Endothelial cell of hepatic sinusoid (primary cell): Measurements from ENCODE around the gene CUL3.
"Not testable (repeated sequence)": the region's sequence is repeated elsewhere in the genome, so short reads cannot be mapped to it uniquely, and the experiment has no call there.

Source experiments
- in situ Hi-C: cut with HindIII; loops from 2 replicates; pipeline ENCODE4 v1.10.0; 2017; ENCODE audit warnings: low sequenced_read_pairs

Gene CUL3

GRCh38 chr2:224546926-224547325 lies 38.2 kb downstream of the CUL3 start:
- in situ Hi-C loops = no loop called here

- in situ Hi-C loops = no loop called here
Observed at GRCh38 chr2:224545884-224546644, 39.1 kb downstream of the CUL3 start.

- in situ Hi-C loops = no loop called here
Observed at GRCh38 chr2:224543939-224544338, 41.2 kb downstream of the CUL3 start.

GRCh38 chr2:224538561-224539138 lies 46.5 kb downstream of the CUL3 start:
- in situ Hi-C loops = loop anchor here (5.0 kb wide), 1 partner anchor 61 kb away; no protein-coding TSS in a partner anchor

- in situ Hi-C loops = loop anchor here (5.0 kb wide), 1 partner anchor 39 kb away; no protein-coding TSS in a partner anchor
Observed at GRCh38 chr2:224532931-224533330, 52.2 kb downstream of the CUL3 start.

- in situ Hi-C loops = loop anchor here (5.0 kb wide), 1 partner anchor 40 kb away; no protein-coding TSS in a partner anchor
Observed at GRCh38 chr2:224532441-224532840, 52.7 kb downstream of the CUL3 start.

- in situ Hi-C loops = no loop called here
Observed at GRCh38 chr2:224528171-224528570, 57.0 kb downstream of the CUL3 start.

GRCh38 chr2:224525774-224526173 lies 59.4 kb downstream of the CUL3 start:
- in situ Hi-C loops = no loop called here

- in situ Hi-C loops = no loop called here
Observed at GRCh38 chr2:224524657-224525056, 60.5 kb downstream of the CUL3 start.

GRCh38 chr2:224523626-224524577 lies 61.3 kb downstream of the CUL3 start:
- in situ Hi-C loops = no loop called here

GRCh38 chr2:224522483-224522882 lies 62.7 kb downstream of the CUL3 start:
- in situ Hi-C loops = not testable (repeated sequence)

GRCh38 chr2:224520064-224520463 lies 65.1 kb downstream of the CUL3 start:
- in situ Hi-C loops = no loop called here

GRCh38 chr2:224518806-224519580 lies 66.2 kb downstream of the CUL3 start:
- in situ Hi-C loops = no loop called here

- in situ Hi-C loops = no loop called here
Observed at GRCh38 chr2:224517963-224518362, 67.2 kb downstream of the CUL3 start.

- in situ Hi-C loops = not testable (repeated sequence)
Observed at GRCh38 chr2:224516393-224516792, 68.8 kb downstream of the CUL3 start.

GRCh38 chr2:224513991-224514390 lies 71.2 kb downstream of the CUL3 start:
- in situ Hi-C loops = no loop called here

- in situ Hi-C loops = no loop called here
Observed at GRCh38 chr2:224507789-224508188, 77.4 kb downstream of the CUL3 start.

GRCh38 chr2:224506494-224506893 lies 78.7 kb downstream of the CUL3 start:
- in situ Hi-C loops = no loop called here

- in situ Hi-C loops = no loop called here
Observed at GRCh38 chr2:224498991-224499390, 86.2 kb downstream of the CUL3 start.

GRCh38 chr2:224492531-224492930 lies 92.6 kb downstream of the CUL3 start:
- in situ Hi-C loops = loop anchor here (5.0 kb wide), 1 partner anchor 85 kb away; no protein-coding TSS in a partner anchor
